PC-9 (cell line): ENCODE results near the gene MS4A3. TPM values are rescaled to one million over a fixed set of nuclear protein-coding genes. Genes with fewer than 3 reads are reported as not detected.

ENCODE experiments used
- BruUV-seq: library from RNA; stranded (reverse); fragments of 400-500 nt; replicated peaks from 2 replicates; lab custom pipeline; 2021; lab: Mats Ljungman, UMichigan
- CTCF ChIA-PET: fragments of 300-600 bp; sonication (Branson Sonifier 250); formaldehyde crosslinking; loops from one replicate; lab custom pipeline; 2022; ENCODE audit warnings: antibody characterized with exemption; lab: Charles Lee
- POLR2A ChIA-PET: fragments of 300-600 bp; sonication (Branson Sonifier 250); formaldehyde crosslinking; loops from one replicate; lab custom pipeline; 2022; ENCODE audit warnings: antibody characterized with exemption; ENCODE audit not compliant: unreplicated experiment; lab: Charles Lee
- DNase-seq, 2 experiments: peaks; one replicate each; pipeline versions ENCODE4 v3.0.0 to v3.0.0-alpha.2; 2015 to 2022; ENCODE audit warnings: mixed read lengths in 1 of 2
- H2AFZ ChIP-seq: fragments of 200-600 bp; sonication (generic); 2 replicates; pipeline ENCODE4 v1.8.1; 2017; ENCODE audit warnings: antibody characterized with exemption
- H3F3A ChIP-seq: fragments of 200-600 bp; sonication (generic); 2 replicates; pipeline ENCODE4 v1.8.1; 2017; ENCODE audit warnings: antibody characterized with exemption, mild to moderate bottlenecking, low read depth; ENCODE audit not compliant: insufficient read depth
- H3K27ac ChIP-seq: fragments of 200-600 bp; sonication (generic); 2 replicates; pipeline ENCODE4 v1.6.1; 2016; ENCODE audit warnings: mixed run types
- H3K27me3 ChIP-seq: fragments of 200-600 bp; sonication (generic); 2 replicates; pipeline ENCODE4 v1.6.1; 2016; ENCODE audit warnings: low read depth, mixed run types; ENCODE audit not compliant: insufficient read depth
- H3K36me3 ChIP-seq: fragments of 200-600 bp; sonication (generic); 2 replicates; pipeline ENCODE4 v1.6.1; 2016; ENCODE audit warnings: low read depth, mixed run types
- H3K4me1 ChIP-seq: fragments of 200-600 bp; sonication (generic); replicated peaks from 2 replicates; pipeline ENCODE4 v1.6.1; 2016; ENCODE audit warnings: mixed run types; ENCODE audit not compliant: insufficient read depth
- H3K4me2 ChIP-seq: fragments of 200-600 bp; sonication (generic); 2 replicates; pipeline ENCODE4 v1.6.1; 2017; ENCODE audit warnings: mixed run types
- H3K4me3 ChIP-seq: fragments of 200-600 bp; sonication (generic); 2 replicates; pipeline ENCODE4 v1.6.1; 2016; ENCODE audit warnings: mixed run types
- H3K79me2 ChIP-seq: fragments of 200-600 bp; sonication (generic); 2 replicates; pipeline ENCODE4 v1.6.1; 2017; ENCODE audit warnings: low read depth, mixed run types
- H3K9me2 ChIP-seq: fragments of 200-600 bp; sonication (generic); 2 replicates; pipeline ENCODE4 v1.8.1; 2017; ENCODE audit warnings: mild to moderate bottlenecking; ENCODE audit not compliant: insufficient read depth
- H3K9me3 ChIP-seq: fragments of 200-600 bp; sonication (generic); 2 replicates; pipeline ENCODE4 v1.8.1; 2016; ENCODE audit warnings: low read depth; ENCODE audit not compliant: insufficient read depth
- H4K20me1 ChIP-seq: fragments of 200-600 bp; sonication (generic); 2 replicates; pipeline ENCODE4 v1.8.1; 2017; ENCODE audit not compliant: insufficient read depth
- EZH2 ChIP-seq: fragments of 200-600 bp; sonication (generic); IDR thresholded peaks from 2 replicates; pipeline ENCODE4 v1.8.0; 2017; ENCODE audit warnings: antibody characterized with exemption, low read depth
- intact Hi-C: fragments of 100-400 bp; cut with micrococcal nuclease; formaldehyde crosslinking; loops from one replicate; pipeline ENCODE4 v1.10.0; 2022; ENCODE audit not compliant: unreplicated experiment
- total RNA-seq: library from RNA; stranded (reverse); gene quantifications from 2 replicates; pipeline ENCODE4 v1.2.3, GENCODE V29; 2021
- TF ChIP-seq, protein P1 (sequence below): fragments of 200-600 bp; sonication (generic); conservative IDR thresholded peaks from 2 replicates; pipeline ENCODE4 v1.6.1; 2017; ENCODE audit warnings: mixed run types, antibody characterized with exemption, mild to moderate bottlenecking, moderate library complexity

The MS4A3 gene
- total RNA-seq, 1 experiment from 2014 or later = not detected

- CTCF ChIA-PET = no interaction called here
- no peak for TF ChIP-seq EZH2
- TF ChIP-seq, protein P1, sequence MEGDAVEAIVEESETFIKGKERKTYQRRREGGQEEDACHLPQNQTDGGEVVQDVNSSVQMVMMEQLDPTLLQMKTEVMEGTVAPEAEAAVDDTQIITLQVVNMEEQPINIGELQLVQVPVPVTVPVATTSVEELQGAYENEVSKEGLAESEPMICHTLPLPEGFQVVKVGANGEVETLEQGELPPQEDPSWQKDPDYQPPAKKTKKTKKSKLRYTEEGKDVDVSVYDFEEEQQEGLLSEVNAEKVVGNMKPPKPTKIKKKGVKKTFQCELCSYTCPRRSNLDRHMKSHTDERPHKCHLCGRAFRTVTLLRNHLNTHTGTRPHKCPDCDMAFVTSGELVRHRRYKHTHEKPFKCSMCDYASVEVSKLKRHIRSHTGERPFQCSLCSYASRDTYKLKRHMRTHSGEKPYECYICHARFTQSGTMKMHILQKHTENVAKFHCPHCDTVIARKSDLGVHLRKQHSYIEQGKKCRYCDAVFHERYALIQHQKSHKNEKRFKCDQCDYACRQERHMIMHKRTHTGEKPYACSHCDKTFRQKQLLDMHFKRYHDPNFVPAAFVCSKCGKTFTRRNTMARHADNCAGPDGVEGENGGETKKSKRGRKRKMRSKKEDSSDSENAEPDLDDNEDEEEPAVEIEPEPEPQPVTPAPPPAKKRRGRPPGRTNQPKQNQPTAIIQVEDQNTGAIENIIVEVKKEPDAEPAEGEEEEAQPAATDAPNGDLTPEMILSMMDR = no peak
- no TSS peak for BruUV-seq
These were observed 2.6 kb downstream of the MS4A3 start for GRCh38 chr11:60059052-60059451.

DNA sequence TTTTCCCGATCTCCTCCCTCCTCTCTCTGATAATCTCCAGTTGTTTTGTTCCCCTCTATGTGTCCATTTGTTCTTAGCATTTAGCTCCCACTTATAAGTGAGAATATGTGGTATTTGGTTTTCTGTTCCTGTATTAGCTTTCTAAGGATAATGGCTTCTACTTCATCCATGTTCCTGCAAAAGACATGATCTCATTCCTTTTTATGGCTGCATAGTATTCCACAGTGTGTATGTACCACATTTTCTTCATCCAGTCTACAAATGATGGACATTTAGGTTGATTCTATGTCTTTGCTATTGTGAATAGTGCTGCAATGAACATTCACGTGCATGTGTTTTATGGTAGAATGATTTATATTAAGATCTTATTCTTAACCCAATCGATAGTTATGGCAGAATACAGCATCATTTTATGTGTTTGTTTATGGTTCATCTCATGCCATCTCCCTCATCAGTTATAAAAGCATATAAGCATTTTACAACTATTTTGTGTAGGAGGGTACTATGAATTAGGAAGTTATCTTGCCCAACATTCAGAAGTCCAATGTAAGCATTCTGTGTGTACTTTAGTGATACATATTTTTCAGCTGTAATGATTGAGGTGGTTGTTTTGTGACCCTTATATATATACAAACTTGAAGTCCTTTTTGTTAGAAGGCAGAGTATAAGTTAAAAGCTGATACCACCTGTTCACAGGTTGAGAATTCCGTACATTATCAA is 3.2 kb downstream of the MS4A3 start:
- no peak overlapping the region for H3K4me3 ChIP-seq
- no peaks in the 10 kb centered on the region for H4K20me1 ChIP-seq
- H3K27me3 ChIP-seq = peaks cover 33% of the 10 kb centered on the region
- H3K9me3 ChIP-seq = no peaks in the 10 kb centered on the region
- ChIA-PET POLR2A (no interaction called here), CTCF (no interaction called here)
- H3K4me2 ChIP-seq = no peak overlapping the region
- no peaks in the 10 kb centered on the region for H3F3A ChIP-seq
- no peaks in the 10 kb centered on the region for H3K36me3 ChIP-seq
- no peak overlapping the region for H3K27ac ChIP-seq
- TF ChIP-seq, protein P1 = no peak
- no peak for TF ChIP-seq EZH2
- BruUV-seq = no TSS peak
- H3K79me2 ChIP-seq = no peaks in the 10 kb centered on the region
- no peaks in the 10 kb centered on the region for H3K9me2 ChIP-seq
- DNase-seq = no peak
- peak overlapping the region; percentile 44; the same call in 1 of the 2 replicates for H2AFZ ChIP-seq
- intact Hi-C loops = no loop called here
- no peaks in the 10 kb centered on the region for H3K4me1 ChIP-seq

More at GRCh38 chr11:60059052-60059451, 2.6 kb downstream of the MS4A3 start:
- H3K79me2 ChIP-seq = no peaks in the 10 kb centered on the region
- no peak overlapping the region for H3K27ac ChIP-seq
- no peaks in the 10 kb centered on the region for H3F3A ChIP-seq
- intact Hi-C loops = no loop called here
- no peak for DNase-seq
- H3K9me2 ChIP-seq = no peaks in the 10 kb centered on the region
- peak overlapping the region; percentile 44; the same call in 1 of the 2 replicates for H2AFZ ChIP-seq
- no peaks in the 10 kb centered on the region for H3K4me1 ChIP-seq
- no peaks in the 10 kb centered on the region for H4K20me1 ChIP-seq
- H3K36me3 ChIP-seq = no peaks in the 10 kb centered on the region
- H3K27me3 ChIP-seq = peaks cover 37% of the 10 kb centered on the region
- no peak overlapping the region for H3K4me3 ChIP-seq
- no peak overlapping the region for H3K4me2 ChIP-seq
- POLR2A ChIA-PET = no interaction called here
- H3K9me3 ChIP-seq = no peaks in the 10 kb centered on the region

GRCh38 chr11:60064111-60064510 is 7.6 kb downstream of the MS4A3 start:
- Histone ChIP-seq H3K79me2 (no peaks in the 10 kb centered on the region), H3K27me3 (no peaks in the 10 kb centered on the region), H2AFZ (no peak overlapping the region), H3K4me1 (no peaks in the 10 kb centered on the region), H3K9me2 (no peaks in the 10 kb centered on the region), H3K4me3 (no peak overlapping the region), H4K20me1 (no peaks in the 10 kb centered on the region), H3F3A (no peaks in the 10 kb centered on the region), H3K27ac (no peak overlapping the region), H3K36me3 (no peaks in the 10 kb centered on the region), H3K9me3 (no peaks in the 10 kb centered on the region), H3K4me2 (no peak overlapping the region)
- DNase-seq = no peak
- ChIA-PET CTCF (no interaction called here), POLR2A (no interaction called here)
- TF ChIP-seq, protein P1 = no peak
- no peak for TF ChIP-seq EZH2
- intact Hi-C loops = no loop called here
- no TSS peak for BruUV-seq
